ENCODE results near the gene TDRD7.
"Not testable (repeated sequence)": the region's sequence is repeated elsewhere in the genome, so short reads cannot be mapped to it uniquely, and the experiment has no call there.

The TDRD7 gene

DNA sequence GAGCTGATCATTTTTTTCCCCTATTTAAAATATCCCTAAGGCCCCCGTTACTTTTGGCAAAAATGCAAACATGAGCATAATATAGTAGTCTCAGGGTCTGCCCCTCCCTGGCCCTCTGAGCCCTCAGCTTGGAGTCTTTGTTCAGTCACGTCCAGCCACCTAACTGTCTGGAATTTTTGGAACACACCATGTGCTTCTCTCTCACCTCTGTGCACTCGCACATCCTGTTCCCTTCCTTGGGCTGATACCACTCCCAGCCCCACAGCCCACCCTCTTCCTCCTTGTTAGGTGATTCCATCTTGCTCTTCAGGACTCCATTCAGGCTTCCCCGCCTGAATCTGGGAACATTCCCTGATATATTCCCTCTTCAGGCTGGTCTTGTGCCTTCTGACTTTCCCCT lies 16.0 kb downstream of the TDRD7 start:
- no peak for DNase-seq

- DNase-seq = no peak
Measured at GRCh38 chr9:97430316-97431043, 18.6 kb downstream of the TDRD7 start.

DNA sequence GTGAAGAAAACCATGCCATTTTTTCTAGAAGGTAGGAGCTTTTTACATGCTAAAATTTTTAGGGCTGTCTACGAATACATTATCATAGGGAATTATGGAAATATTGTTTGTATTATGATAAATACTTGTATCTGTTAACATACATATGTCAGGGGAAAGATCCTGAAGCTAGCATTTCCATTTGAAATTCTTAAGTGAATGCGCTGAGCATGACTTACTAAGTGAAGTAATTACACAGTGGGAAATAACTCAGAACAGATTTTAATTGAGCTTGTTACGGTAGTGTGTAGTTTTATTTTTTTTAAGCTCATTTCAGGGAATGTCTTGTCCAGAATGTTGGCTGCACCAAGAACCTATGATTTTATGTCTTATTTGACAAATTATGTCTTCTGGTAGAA lies 19.1 kb downstream of the TDRD7 start:
- DNase-seq = no peak

DNA sequence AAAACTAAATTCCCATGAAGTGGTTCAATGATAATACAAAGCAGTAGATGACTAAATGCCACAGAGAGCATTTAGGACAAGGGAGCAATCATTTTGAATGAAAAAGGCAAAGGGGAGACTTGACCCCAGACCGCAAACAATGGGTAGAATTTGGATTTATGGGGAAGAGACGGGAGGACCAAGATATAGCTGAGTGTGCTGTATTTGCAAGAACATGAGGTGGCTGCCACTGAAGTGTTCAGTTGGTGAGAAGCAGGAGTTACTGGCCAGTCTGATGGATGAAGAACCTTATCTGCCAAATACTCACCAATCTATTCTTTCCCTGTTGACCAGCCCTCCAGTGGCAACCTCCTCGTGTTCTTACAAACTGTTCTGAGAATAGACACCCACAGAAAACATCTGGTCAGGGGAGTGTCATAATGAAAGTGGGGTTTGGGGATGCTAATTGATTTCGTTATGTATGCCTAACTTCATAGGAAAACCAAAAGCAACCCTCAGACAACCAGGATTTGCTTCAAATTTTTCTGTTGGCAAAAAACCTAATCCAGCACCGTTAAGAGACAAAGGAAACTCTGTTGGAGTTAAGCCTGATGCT lies 19.8 kb downstream of the TDRD7 start:
- peak; percentile 45 for DNase-seq

DNA sequence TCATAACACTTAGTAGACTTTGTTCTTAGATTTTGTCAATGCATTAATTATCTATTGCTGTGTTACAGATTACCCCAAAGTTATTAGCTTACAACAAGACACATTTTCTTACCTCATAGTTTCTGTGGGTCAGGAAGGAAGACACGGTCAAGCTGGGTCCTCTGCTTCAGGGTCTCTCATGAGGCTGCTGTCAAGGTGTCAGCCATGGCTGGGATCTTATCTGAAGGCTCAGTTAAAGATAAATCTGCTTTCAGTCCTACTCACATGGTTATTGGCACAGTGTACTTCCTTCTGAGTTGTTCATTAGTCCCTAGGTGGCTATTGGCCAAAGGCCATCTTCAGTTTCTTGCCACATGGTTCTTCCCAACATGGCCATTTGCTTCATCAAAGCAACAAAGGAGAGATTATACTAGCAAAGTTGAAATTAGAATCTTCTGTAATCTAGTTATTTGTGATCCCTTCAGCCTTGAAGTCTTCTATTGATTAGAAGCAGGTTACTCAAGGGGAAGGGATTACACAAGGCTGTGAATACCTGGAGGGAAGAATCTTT lies 25.2 kb downstream of the TDRD7 start:
- no peak for DNase-seq

- no peak for DNase-seq
Measured at GRCh38 chr9:97438257-97438656, 26.4 kb downstream of the TDRD7 start.

- DNase-seq = no peak
Measured at GRCh38 chr9:97438666-97439065, 26.8 kb downstream of the TDRD7 start.

DNA sequence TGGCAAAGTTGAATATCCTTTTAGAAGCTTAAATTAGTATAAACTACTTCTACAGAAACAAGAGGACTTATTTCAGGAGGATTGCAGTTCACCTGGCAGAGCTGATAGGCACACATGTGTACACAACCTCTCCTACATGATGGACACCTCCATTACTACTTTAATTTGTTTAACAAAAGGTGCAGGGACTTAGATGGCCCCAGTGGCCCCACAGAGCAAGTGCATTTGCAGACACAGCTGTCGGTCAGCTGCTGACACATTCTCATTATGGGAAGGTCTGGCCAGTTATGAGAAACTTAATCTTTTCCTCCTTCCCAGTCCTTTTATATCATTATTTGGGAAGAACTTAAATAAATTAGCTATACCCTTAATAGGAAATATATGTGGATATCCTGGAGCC lies 28.3 kb downstream of the TDRD7 start:
- DNase-seq = no peak

DNA sequence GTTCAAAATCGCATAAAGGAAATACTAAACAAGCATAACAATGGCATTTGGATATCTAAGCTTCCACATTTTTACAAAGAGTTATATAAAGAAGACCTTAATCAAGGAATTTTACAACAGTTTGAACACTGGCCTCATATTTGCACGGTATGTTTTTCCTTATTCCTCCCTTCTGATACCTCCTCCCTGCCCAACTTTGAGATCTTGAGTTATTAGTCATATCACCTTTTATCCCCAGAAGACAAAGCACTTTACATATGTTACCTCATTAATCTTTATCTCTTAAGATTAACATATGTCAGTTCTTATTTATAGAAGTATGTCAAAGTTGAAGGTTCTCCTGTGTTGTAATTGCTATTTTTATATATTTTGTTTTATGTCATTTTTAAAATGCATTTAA lies 29.8 kb downstream of the TDRD7 start:
- DNase-seq = no peak

- DNase-seq = no peak
Measured at GRCh38 chr9:97445119-97445701, 33.3 kb downstream of the TDRD7 start.

DNA sequence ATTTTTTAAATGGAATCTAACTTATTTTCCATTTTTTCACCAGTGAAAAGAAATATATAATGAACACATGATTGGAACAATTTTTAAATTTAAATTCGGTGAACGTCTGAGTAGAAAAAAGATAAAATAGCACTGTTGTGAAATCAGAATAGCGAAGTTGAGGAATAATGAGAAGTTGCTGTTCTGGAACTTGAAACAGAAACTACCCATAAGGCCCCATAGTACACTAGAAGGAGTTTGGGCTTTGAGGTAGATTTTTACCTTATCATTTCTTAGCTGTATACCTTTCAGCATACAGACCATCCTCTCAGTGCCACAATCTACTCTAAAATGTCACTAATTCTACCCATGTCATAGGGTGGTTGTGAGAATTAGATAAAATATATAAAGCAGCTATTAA lies 35.1 kb downstream of the TDRD7 start:
- DNase-seq = no peak

DNA sequence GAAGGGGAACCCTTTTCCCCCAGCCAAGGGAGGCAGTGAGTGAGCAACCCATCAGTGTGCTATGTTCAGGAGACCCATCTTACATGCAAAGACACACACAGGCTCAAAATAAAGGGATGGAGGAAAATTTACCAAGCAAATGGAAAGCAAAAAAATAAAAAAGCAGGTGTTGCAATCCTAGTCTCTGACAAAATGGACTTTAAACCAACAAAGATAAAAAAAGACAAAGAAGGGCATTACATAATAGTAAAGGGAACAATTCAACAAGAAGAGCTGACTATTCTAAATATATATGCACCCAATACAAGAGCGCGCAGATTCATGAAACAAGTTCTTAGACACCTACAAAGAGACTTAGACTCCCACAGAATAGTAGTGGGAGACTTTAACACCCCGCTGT lies 41.7 kb downstream of the TDRD7 start:
- not testable (repeated sequence) for DNase-seq

DNA sequence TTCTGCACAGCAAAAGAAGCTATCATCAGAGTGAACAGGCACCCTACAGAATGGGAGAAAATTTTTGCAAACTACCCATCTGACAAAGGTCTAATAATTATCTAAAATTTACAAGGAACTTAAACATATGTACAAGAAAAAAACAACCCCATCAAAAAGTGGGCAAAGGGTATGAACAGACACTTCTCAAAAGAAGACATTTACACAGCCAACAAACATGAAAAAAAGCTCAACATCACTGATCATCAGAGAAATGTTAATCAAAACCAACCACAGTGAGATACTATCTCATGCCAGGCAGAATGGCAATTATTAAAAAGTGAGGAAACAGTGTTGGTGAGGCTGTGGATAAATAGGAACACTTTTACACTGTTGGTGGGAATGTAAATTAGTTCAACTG lies 44.9 kb downstream of the TDRD7 start:
- DNase-seq = not testable (repeated sequence)

DNA sequence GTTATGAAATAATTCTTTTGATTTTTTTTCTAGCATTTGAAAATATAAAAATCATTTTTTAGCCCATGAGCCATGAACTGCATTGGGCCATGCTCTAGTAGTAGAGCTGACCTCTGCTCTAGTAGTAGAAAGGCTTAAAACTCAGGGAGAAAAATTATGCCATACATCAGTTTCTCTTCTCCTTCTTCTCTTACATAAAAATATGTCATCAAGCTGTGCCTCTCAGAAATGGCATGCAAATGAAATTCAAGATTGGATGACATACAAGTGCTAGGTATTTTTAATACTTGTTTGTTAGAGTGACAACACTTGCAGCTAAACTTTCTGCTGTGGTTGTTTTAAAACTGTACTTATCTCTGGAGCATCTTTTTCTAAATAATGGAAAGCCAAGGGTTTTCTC lies 47.4 kb downstream of the TDRD7 start:
- no peak for DNase-seq

- DNase-seq = no peak
Measured at GRCh38 chr9:97462159-97462558, 50.3 kb downstream of the TDRD7 start.

- no peak for DNase-seq
Measured at GRCh38 chr9:97462914-97463313, 51.0 kb downstream of the TDRD7 start.

DNA sequence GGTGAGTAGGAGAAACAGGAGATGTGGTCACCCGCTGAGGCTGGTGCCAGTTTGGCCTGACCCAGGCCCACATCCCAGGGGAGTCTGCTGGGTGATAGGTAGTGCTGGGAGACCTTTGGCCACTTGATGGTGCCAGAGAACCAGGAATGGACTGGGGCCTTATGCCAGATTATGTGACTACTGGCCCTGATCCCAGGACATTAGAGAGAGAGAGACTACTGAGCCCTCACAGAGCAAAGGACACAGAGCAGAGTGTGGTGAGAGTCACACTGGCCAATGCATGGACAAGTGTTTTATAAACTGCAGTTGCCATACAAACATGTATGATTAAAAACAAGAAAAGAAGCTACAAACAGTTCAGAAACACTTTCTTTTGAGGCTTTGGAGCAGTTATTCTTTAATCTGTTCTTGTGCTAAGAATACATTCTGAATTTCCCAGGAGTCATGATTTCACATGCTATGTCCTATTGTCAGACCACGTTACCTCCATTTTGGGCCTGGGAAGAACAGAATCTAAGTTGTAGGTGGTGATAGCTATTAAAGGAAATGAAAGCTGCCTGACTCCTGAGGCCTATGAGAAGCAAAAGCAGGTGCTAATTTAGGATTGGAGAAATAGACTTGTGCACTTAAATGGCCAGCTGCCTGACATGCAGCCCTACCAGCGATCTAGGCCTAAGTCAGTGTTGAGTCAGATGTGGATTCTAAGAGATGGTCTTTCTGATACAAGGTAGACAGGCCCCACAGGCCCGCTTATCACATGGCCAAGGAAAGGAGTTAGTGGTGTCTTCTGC lies 57.0 kb downstream of the TDRD7 start:
- DNase-seq = peak; percentile 64

DNA sequence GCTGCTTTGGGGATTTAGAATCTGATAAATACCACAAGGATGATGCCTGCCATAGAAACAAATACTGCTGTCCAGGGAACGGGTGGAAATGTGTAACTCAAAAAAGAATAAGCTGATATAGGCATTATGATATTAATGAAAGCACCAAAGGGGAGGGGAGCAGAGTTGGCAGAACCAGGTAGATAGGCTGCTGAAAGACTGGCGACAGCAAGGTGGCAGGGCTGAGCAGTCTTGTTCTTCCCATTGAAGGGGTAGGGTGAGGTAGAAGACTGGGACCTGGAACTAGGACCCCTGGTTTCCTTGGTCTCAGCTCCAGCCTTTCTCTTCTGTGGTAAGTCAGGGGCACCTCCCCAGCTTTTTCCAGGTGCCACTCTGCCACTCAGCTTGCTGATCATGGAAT lies 58.2 kb downstream of the TDRD7 start:
- peak; percentile 21 for DNase-seq

DNA sequence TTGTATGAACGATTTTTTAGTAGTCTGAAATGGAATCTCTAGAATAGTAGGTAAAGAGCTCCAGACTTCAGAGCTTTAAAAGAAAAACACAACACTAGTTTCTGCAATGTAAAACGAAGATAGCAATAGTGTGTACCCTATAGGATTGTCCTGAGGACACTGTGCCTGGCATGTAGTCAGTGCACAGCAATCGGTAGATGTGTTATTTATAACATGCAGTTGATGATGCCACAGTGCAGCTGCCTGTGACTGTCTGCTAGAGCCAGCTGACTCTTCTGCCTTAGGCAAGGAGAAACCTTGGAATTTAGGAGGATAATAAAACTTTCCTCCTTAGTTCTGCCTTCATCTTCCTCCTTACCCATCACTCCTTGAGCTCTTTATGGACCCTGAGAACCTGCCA lies 61.8 kb downstream of the TDRD7 start:
- no peak for DNase-seq

DNA sequence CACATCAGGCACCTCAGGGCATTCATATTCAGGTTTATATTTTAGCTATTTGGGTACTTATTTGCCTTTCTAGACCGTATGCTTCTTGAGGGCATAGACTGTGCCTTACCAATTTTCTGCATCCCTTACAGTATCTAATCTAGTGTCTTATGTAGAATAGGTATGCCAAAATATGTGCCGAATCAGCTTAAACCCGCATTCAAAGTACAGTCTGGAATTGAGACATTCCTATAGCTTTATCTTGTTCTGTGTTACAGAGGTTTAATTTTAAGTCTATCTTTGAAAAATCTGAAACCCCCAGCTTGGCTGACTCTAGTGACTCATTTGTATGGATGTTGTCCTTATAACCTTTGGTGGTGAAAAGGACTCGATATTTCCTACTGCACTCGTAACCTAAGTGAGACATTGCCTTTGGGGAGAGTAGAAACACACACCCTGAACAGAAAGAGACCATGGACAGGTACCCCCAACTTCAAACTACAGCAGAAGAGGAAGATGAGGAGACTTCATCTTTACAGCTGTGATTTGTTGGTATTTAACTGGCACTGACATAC lies 62.6 kb downstream of the TDRD7 start:
- no peak for DNase-seq

GRCh38 chr9:97475059-97475458 lies 63.2 kb downstream of the TDRD7 start:
- no peak for DNase-seq

DNA sequence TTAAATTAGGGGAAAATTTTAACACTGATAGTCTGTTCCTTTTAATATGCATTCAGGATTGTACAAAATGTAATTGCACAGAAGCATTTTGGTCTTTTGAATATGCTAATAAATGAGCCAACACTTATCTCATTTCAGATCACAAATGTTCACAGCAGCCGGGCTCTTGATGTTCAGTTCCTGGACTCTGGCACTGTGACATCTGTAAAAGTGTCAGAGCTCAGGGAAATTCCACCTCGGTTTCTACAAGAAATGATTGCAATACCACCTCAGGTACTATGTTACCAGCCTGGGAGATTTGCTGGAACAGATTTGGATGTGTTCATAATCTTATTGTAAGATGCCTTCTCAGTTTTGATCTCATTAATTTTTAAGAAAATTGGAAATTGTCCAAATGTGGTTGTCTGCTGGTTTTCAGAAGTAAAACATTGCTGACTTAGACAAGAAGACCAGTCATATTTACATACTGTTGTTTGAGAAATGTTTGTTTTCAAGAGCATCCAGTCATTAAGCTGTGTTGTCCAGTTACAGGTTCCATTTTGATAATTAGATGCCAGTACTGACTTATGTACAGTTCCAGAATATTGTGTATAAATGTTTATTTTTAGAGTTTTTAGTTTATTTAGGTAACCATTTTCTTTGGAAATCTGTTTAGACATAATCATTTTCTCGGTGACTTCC lies 66.5 kb downstream of the TDRD7 start:
- DNase-seq = no peak

All from activated CD4-positive, alpha-beta T cell treated with anti-CD3 and anti-CD28 coated beads, Interleukin-10, Interleukin-2, amounts not matched to agents 100 ng/mL and 50 ng/mL, durations not matched to agents 16 hours and 8 hours (primary cell).